ACHN (cell line): ENCODE measurements around the gene ST13.
"Not testable (repeated sequence)": the region's sequence is repeated elsewhere in the genome, so short reads cannot be mapped to it uniquely, and the experiment has no call there.

ENCODE experiments used
- DNase-seq: peaks from one replicate; pipeline ENCODE4 v3.0.0-alpha.2; 2015
- in situ Hi-C: cut with HindIII; loops from 2 replicates; pipeline ENCODE4 v1.10.0; 2017; ENCODE audit warnings: low sequenced_read_pairs, low pct_ligation_motif_present, low pct_unique_long_range_greater_than_20kb

ST13 gene

GRCh38 chr22:40805239-40805638 is 51.2 kb downstream of the ST13 start:
- no peak for DNase-seq
- in situ Hi-C loops, result no loop called here

DNA sequence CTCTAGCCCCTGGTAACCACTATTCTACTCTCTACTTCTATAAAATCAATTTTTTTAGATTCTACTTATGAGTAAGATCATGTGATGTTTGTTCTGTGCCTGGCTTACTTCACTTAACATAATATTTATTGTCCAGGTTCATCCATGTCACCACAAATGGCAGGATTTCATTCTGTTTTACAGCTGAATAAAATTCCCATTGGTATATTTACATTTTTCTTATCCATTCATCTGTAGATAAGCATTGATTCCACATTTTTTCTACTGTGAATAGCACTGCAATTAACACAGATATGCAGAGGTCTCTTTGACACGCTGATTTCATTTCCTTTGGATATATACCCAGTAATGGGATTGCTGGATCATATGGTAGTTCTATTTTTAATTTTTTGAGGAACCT is 53.1 kb downstream of the ST13 start:
- in situ Hi-C loops, result no loop called here
- DNase-seq, result no peak

GRCh38 chr22:40799008-40799407 is 57.4 kb downstream of the ST13 start:
- in situ Hi-C loops, result no loop called here
- no peak for DNase-seq

DNA sequence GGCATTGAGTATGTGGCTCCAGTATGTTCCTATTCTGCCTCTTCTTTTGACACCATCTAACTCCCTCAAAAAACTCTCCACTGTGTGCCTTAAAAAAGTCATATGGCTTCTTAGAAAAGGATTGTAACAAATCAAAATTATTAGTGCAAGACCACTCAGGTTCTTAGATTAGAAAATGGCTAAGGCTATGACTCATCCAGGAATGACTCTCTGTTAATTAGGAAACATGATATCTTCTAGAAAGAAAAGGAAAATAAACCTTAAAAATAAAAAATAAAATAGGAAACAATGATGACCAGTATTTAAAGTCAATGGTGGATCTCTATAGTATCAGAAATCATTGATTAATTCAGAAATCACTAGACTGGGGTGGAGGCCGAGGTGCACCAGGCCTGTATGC is 59.0 kb downstream of the ST13 start:
- in situ Hi-C loops, result no loop called here

GRCh38 chr22:40792451-40792850 is 64.0 kb downstream of the ST13 start:
- no peak for DNase-seq
- in situ Hi-C loops, result no loop called here

More for the DNA sequence above, 59.0 kb downstream of the ST13 start:
- DNase-seq, result no peak

- DNase-seq, result no peak
- in situ Hi-C loops, result no loop called here
Observed at GRCh38 chr22:40791241-40791640, 65.2 kb downstream of the ST13 start.

DNA sequence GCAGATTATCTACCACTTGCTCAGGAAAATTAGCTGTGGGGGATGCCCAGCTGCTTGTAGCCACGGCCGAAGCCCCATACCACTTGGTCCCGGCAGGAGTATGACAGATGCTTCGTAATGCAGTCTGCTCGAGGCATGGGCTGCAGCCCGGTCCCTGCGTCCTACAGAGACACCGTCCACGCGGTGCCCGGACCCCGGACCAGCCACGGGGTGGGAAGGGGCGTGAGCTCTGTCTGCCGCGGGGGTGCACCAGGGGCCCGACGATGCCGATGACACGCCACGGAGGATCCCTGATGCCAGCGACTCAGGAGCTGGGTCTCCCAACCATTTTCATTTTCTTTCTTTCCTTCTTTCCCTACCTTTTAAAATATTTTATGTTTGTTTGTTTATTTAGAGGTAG is 67.3 kb downstream of the ST13 start:
- no peak for DNase-seq
- in situ Hi-C loops, result no loop called here

DNA sequence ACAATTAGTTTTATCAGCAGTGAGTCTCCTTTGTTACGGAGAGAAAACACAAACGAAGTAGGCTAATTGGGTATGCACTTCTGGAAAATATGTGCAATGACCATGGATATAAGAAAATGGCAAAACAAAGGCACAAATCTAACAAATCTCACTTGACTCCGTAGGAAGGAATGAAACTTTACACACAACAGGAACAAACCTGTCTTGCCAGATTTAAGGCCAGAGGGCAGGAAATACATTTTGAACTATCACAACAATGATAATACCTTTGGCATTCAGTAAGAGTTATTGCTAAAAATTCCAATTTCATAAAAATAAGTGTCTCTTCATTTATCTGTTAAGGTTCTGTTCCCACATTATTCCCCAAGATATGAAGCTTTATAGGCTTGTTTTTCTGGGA is 73.9 kb downstream of the ST13 start:
- DNase-seq, result no peak
- in situ Hi-C loops, result no loop called here

- DNase-seq, in situ Hi-C loops: not testable (repeated sequence)
Observed at GRCh38 chr22:40781749-40782148, 74.7 kb downstream of the ST13 start.
